HG02678 (cell line): ENCODE data around the gene INPP5J.
"Not testable (repeated sequence)": the region's sequence is repeated elsewhere in the genome, so short reads cannot be mapped to it uniquely, and the experiment has no call there.

Experiments used
- ATAC-seq: cut with Tn5 transposase; IDR thresholded peaks from one replicate; pipeline ENCODE4 v1.9.1; 2021; ENCODE audit warnings: mild to moderate bottlenecking, moderate library complexity; ENCODE audit not compliant: unreplicated experiment

Gene INPP5J

GRCh38 chr22:31087744-31088215 is 35.0 kb upstream of the INPP5J start:
- ATAC-seq = no peak

- no peak for ATAC-seq
These were observed 34.4 kb upstream of the INPP5J start for GRCh38 chr22:31088233-31088986.

GRCh38 chr22:31089160-31090100 is 33.3 kb upstream of the INPP5J start:
- ATAC-seq = no peak

- ATAC-seq = no peak
These were observed 32.3 kb upstream of the INPP5J start for GRCh38 chr22:31090217-31091085.

- ATAC-seq = no peak
These were observed 31.4 kb upstream of the INPP5J start for GRCh38 chr22:31091106-31091975.

- ATAC-seq = no peak
These were observed 30.6 kb upstream of the INPP5J start for GRCh38 chr22:31092161-31092560.

GRCh38 chr22:31093086-31093850 is 29.5 kb upstream of the INPP5J start:
- no peak for ATAC-seq

GRCh38 chr22:31094021-31094551 is 28.7 kb upstream of the INPP5J start:
- no peak for ATAC-seq

- ATAC-seq = no peak
These were observed 28.0 kb upstream of the INPP5J start for GRCh38 chr22:31094741-31095140.

GRCh38 chr22:31095637-31096249 is 27.0 kb upstream of the INPP5J start:
- no peak for ATAC-seq

GRCh38 chr22:31096657-31097279 is 26.0 kb upstream of the INPP5J start:
- no peak for ATAC-seq

- not testable (repeated sequence) for ATAC-seq
These were observed 25.2 kb upstream of the INPP5J start for GRCh38 chr22:31097539-31097938.

GRCh38 chr22:31097941-31098631 is 24.7 kb upstream of the INPP5J start:
- ATAC-seq = no peak

GRCh38 chr22:31098632-31099110 is 24.1 kb upstream of the INPP5J start:
- ATAC-seq = no peak

- no peak for ATAC-seq
These were observed 23.4 kb upstream of the INPP5J start for GRCh38 chr22:31099386-31099785.

GRCh38 chr22:31099841-31100761 is 22.7 kb upstream of the INPP5J start:
- ATAC-seq = no peak
